Measurements from ENCODE around the gene RTL5.

The RTL5 gene

GRCh38 chrX:72110051-72110875, 21.5 kb downstream of the RTL5 start:
- no peak for DNase-seq (ENCODE audit: low read depth in 2 of 3, low spot score in 1 of 3)

GRCh38 chrX:72108666-72109065, 23.0 kb downstream of the RTL5 start:
- DNase-seq (ENCODE audit: low read depth in 2 of 3, low spot score in 1 of 3), result no peak

GRCh38 chrX:72107841-72108595, 23.7 kb downstream of the RTL5 start:
- no peak for DNase-seq (ENCODE audit: low read depth in 2 of 3, low spot score in 1 of 3)

- DNase-seq (ENCODE audit: low read depth in 2 of 3, low spot score in 1 of 3), result no peak
Measured at GRCh38 chrX:72107320-72107719, 24.4 kb downstream of the RTL5 start.

- DNase-seq (ENCODE audit: low read depth in 2 of 3, low spot score in 1 of 3), result no peak
Measured at GRCh38 chrX:72105436-72105835, 26.3 kb downstream of the RTL5 start.

- DNase-seq (ENCODE audit: low read depth in 2 of 3, low spot score in 1 of 3), result no peak
Measured at GRCh38 chrX:72102760-72103159, 29.0 kb downstream of the RTL5 start.

- no peak for DNase-seq (ENCODE audit: low read depth in 2 of 3, low spot score in 1 of 3)
Measured at GRCh38 chrX:72102126-72102525, 29.6 kb downstream of the RTL5 start.

- DNase-seq (ENCODE audit: low read depth in 2 of 3, low spot score in 1 of 3), result no peak
Measured at GRCh38 chrX:72101597-72102037, 30.1 kb downstream of the RTL5 start.

GRCh38 chrX:72100824-72101351, 30.8 kb downstream of the RTL5 start:
- DNase-seq (ENCODE audit: low read depth in 2 of 3, low spot score in 1 of 3), result peak; percentile 37 to 49 (median 42)

- no peak for DNase-seq (ENCODE audit: low read depth in 2 of 3, low spot score in 1 of 3)
Measured at GRCh38 chrX:72100051-72100755, 31.5 kb downstream of the RTL5 start.

- no peak for DNase-seq (ENCODE audit: low read depth in 2 of 3, low spot score in 1 of 3)
Measured at GRCh38 chrX:72097098-72097497, 34.6 kb downstream of the RTL5 start.

GRCh38 chrX:72095370-72095769, 36.3 kb downstream of the RTL5 start:
- DNase-seq (ENCODE audit: low read depth in 2 of 3, low spot score in 1 of 3), result no peak

GRCh38 chrX:72094894-72095293, 36.8 kb downstream of the RTL5 start:
- peak in 1 of 3 donors; percentile 22 for DNase-seq (ENCODE audit: low read depth in 2 of 3, low spot score in 1 of 3)

- DNase-seq (ENCODE audit: low read depth in 2 of 3, low spot score in 1 of 3), result no peak
Measured at GRCh38 chrX:72089254-72089653, 42.5 kb downstream of the RTL5 start.

- DNase-seq (ENCODE audit: low read depth in 2 of 3, low spot score in 1 of 3), result no peak
Measured at GRCh38 chrX:72088761-72089160, 43.0 kb downstream of the RTL5 start.

- DNase-seq (ENCODE audit: low read depth in 2 of 3, low spot score in 1 of 3), result no peak
Measured at GRCh38 chrX:72086995-72087394, 44.7 kb downstream of the RTL5 start.

GRCh38 chrX:72084114-72084513, 47.6 kb downstream of the RTL5 start:
- no peak for DNase-seq (ENCODE audit: low read depth in 2 of 3, low spot score in 1 of 3)

GRCh38 chrX:72083291-72083690, 48.4 kb downstream of the RTL5 start:
- no peak for DNase-seq (ENCODE audit: low read depth in 2 of 3, low spot score in 1 of 3)

GRCh38 chrX:72081605-72082320, 50.0 kb downstream of the RTL5 start:
- DNase-seq (ENCODE audit: low read depth in 2 of 3, low spot score in 1 of 3), result no peak

- DNase-seq (ENCODE audit: low read depth in 2 of 3, low spot score in 1 of 3), result no peak
Measured at GRCh38 chrX:72080800-72081199, 50.9 kb downstream of the RTL5 start.

- DNase-seq (ENCODE audit: low read depth in 2 of 3, low spot score in 1 of 3), result no peak
Measured at GRCh38 chrX:72080150-72080549, 51.6 kb downstream of the RTL5 start.
